ENCODE measurements around the gene CALHM4.

DNA sequence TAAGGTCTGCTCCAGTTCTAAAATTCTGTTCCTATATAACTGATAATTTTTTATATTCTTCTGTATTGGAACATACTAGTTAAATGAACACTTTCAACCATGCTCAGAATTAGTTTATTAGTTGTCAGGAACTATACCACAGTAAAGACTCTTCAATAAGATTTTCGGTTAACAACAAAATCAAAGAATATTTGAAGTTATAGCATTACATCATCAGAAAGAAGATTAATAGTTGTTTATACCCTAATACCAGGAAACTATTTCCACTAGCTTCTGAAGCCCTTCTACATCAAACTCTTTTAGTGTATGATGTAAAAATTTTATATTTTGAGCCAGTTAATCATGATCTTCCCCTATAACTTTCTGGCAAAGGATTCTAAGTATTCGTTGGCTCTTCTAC, 6.6 kb downstream of the CALHM4 start:
- TF ChIP-seq EHMT2 (IDR thresholded peaks at IDR 0.05; ENCODE audit: borderline replicate concordance, low read depth, low read length) (no peak), MTA3 (CRISPR knock-in tag; IDR thresholded peaks at IDR 0.05) (no peak), HOXA9 (CRISPR knock-in tag; IDR thresholded peaks at IDR 0.05; ENCODE audit: borderline replicate concordance) (no peak), ZNF501 (CRISPR knock-in tag; IDR thresholded peaks at IDR 0.05) (no peak), REL (CRISPR knock-in tag; conservative IDR thresholded peaks at IDR 0.05) (no peak), ZNF569 (CRISPR knock-in tag; IDR thresholded peaks at IDR 0.05; ENCODE audit: borderline replicate concordance) (no peak), PHF5A (CRISPR knock-in tag; IDR thresholded peaks at IDR 0.05; ENCODE audit: low read depth, unreplicated experiment) (no peak), ZNF292 (CRISPR knock-in tag; IDR thresholded peaks at IDR 0.05; ENCODE audit: borderline replicate concordance, low read depth) (no peak), POLR2AphosphoS5 (IDR thresholded peaks at IDR 0.05; ENCODE audit: low read depth, low read length) (no peak), TRIM24 (CRISPR knock-in tag; IDR thresholded peaks at IDR 0.05) (no peak)
- TF ChIP-seq, protein P1, sequence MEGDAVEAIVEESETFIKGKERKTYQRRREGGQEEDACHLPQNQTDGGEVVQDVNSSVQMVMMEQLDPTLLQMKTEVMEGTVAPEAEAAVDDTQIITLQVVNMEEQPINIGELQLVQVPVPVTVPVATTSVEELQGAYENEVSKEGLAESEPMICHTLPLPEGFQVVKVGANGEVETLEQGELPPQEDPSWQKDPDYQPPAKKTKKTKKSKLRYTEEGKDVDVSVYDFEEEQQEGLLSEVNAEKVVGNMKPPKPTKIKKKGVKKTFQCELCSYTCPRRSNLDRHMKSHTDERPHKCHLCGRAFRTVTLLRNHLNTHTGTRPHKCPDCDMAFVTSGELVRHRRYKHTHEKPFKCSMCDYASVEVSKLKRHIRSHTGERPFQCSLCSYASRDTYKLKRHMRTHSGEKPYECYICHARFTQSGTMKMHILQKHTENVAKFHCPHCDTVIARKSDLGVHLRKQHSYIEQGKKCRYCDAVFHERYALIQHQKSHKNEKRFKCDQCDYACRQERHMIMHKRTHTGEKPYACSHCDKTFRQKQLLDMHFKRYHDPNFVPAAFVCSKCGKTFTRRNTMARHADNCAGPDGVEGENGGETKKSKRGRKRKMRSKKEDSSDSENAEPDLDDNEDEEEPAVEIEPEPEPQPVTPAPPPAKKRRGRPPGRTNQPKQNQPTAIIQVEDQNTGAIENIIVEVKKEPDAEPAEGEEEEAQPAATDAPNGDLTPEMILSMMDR (CRISPR knock-in tag; IDR thresholded peaks at IDR 0.05) = no peak
